Right lobe of liver (tissue), 6 donors: ENCODE results near the gene TGM2. TPM values are rescaled to one million over a fixed set of nuclear protein-coding genes. Genes with fewer than 3 reads are reported as not detected.

ENCODE experiments used
- ATAC-seq, 4 donors: fragments of 200-7000 bp; cut with Tn5 transposase; one replicate each; pipeline ENCODE4 v1.9.1; 2020; ENCODE audit warnings: mild to moderate bottlenecking in 4 of 4, moderate library complexity in 4 of 4
- DNase-seq, 3 donors: peaks; one replicate each; pipeline ENCODE4 v3.0.0-alpha.2; 2020
- H3K27ac ChIP-seq, 3 donors: fragments of 200-600 bp; one replicate each; pipeline ENCODE4 v1.8.0; 2022
- H3K27me3 ChIP-seq, 2 donors: fragments of 200-600 bp; one replicate each; pipeline ENCODE4 v1.8.0; 2022
- H3K36me3 ChIP-seq, 4 donors: fragments of 200-600 bp; sonication (generic) in 1 of 4; one replicate each; pipeline versions ENCODE4 v1.5.1 to v1.8.0; 2017 to 2022; ENCODE audit warnings: control low read depth in 1 of 4
- H3K4me1 ChIP-seq, 4 donors: fragments of 200-600 bp; sonication (generic) in 1 of 4; one replicate each; pipeline versions ENCODE4 v1.5.1 to v1.8.0; 2017 to 2022; ENCODE audit warnings: control low read depth in 1 of 4
- H3K4me3 ChIP-seq, 3 donors: fragments of 200-600 bp; one replicate each; pipeline ENCODE4 v1.8.0; 2022
- H3K9me3 ChIP-seq, 4 donors: fragments of 200-600 bp; sonication (generic) in 1 of 4; one replicate each; pipeline versions ENCODE4 v1.5.1 to v1.8.0; 2017 to 2022; ENCODE audit warnings: control low read depth in 1 of 4
- POLR2A ChIP-seq: fragments of 450-650 bp; IDR thresholded peaks from one replicate; pipeline ENCODE4 v1.6.1; 2017; ENCODE audit warnings: antibody characterized with exemption, mild to moderate bottlenecking
- WGBS: methylation state at CpG from one replicate; pipeline ENCODE4 v1.1.6; 2018; ENCODE audit warnings: low coverage, low lambda C conversion rate; ENCODE audit not compliant: insufficient coverage; ENCODE audit errors: missing lambda C conversion rate; 5-methylcytosine and 5-hydroxymethylcytosine counted together
- intact Hi-C, 2 donors: fragments of 100-400 bp; cut with DNase I; formaldehyde crosslinking; loops; one replicate each; pipeline versions ENCODE4 v1.11.2 to v1.14.1; 2022
- total RNA-seq, 6 experiments: library from RNA; depleted of rRNA in 2 of 6; stranded (reverse); fragments of >200 nt in 2 of 6; fragmentation: NEBNext Ultra II Directional in 3 of 6; extraction: Animal tissue kit (Norgen Biotek cat#: 25700) in 3 of 6; gene quantifications; one replicate each; pipeline versions ENCODE4 v1.1.0 to v1.2.4, GENCODE V29; 2016 to 2023
- TF ChIP-seq, protein P1 (sequence below), 4 donors: fragments of 200-600 bp in 3 of 4; fragments of 450-650 bp in 1 of 4; IDR thresholded peaks; one replicate each; pipeline versions ENCODE4 v1.5.1 to v1.8.0; 2016 to 2022; ENCODE audit warnings: antibody characterized with exemption in 4 of 4, mild to moderate bottlenecking in 2 of 4
- donor health status: DM: no; HTN: yes; CAD: no.
- donor health status: DM: no; HTN: no; CAD: no.
- donor health status: DM: no; HTN: no; CAD: no.
- donor health status: DM: no; HTN: yes; CAD: no.
- donor health status: DM: no; HTN: yes; CAD: no.

TGM2 gene
- total RNA-seq, 6 experiments from 2014 or later, result 135 to 940 (median 474) TPM

DNA sequence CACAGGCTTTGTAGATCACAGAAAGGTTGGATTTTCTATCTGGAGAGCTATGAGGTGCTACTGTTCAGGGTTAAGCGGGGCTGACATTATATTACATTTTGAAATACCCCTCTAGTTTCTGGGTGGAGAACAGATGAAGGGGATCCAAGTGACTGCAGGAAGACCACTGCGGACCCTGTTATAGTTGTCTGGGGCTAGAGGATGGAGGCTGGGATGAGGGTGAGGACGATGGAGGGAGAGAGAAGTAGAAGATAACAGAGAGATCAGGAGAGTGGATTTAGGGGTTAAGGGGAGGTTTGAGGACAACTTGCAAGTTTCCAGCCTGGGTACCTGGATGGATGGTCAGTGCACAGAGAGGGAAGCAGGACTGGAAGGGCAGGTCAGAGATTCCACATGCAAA is 43.5 kb upstream of the TGM2 start:
- H3K4me1 ChIP-seq, result no peaks in the 10 kb centered on the region
- TF ChIP-seq POLR2A, result no peak
- TF ChIP-seq, protein P1, sequence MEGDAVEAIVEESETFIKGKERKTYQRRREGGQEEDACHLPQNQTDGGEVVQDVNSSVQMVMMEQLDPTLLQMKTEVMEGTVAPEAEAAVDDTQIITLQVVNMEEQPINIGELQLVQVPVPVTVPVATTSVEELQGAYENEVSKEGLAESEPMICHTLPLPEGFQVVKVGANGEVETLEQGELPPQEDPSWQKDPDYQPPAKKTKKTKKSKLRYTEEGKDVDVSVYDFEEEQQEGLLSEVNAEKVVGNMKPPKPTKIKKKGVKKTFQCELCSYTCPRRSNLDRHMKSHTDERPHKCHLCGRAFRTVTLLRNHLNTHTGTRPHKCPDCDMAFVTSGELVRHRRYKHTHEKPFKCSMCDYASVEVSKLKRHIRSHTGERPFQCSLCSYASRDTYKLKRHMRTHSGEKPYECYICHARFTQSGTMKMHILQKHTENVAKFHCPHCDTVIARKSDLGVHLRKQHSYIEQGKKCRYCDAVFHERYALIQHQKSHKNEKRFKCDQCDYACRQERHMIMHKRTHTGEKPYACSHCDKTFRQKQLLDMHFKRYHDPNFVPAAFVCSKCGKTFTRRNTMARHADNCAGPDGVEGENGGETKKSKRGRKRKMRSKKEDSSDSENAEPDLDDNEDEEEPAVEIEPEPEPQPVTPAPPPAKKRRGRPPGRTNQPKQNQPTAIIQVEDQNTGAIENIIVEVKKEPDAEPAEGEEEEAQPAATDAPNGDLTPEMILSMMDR (IDR thresholded peaks at IDR 0.05), result no peak
- H3K4me3 ChIP-seq, result no peak overlapping the region
- no peaks in the 10 kb centered on the region for H3K27me3 ChIP-seq
- 71% methylated on average over 3 of the region's 3 CpGs for WGBS
- DNase-seq (no peak), ATAC-seq (no peak)
- H3K27ac ChIP-seq, result no peak overlapping the region
- no peaks in the 10 kb centered on the region for H3K9me3 ChIP-seq
- intact Hi-C loops, result no loop called here
- no peaks in the 10 kb centered on the region for H3K36me3 ChIP-seq

DNA sequence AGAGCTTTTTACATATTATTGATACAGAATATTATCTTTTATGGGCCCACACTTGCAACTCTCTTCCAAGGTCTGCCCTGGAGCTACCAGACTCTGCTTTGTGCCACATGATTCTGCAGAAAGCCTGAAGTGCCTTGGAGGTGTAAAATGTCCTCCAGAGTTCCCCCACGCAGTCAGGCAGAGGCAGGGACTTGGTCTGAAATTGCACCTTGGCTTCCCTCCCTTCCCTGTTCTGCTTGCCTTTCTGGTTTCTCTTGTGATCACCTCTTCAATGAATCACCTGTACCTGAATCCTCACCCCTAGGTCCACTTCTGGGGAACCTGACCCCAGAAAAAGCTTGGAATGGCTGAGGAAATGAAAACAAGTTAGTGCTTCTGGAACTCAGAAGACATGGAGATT is 43.0 kb upstream of the TGM2 start:
- WGBS, result 89% methylated on average over 1 of the region's 1 CpG
- TF ChIP-seq, protein P1 (IDR thresholded peaks at IDR 0.05), result no peak
- no peak for TF ChIP-seq POLR2A
- Histone ChIP-seq H3K9me3 (no peaks in the 10 kb centered on the region), H3K4me3 (no peak overlapping the region), H3K27me3 (no peaks in the 10 kb centered on the region), H3K36me3 (no peaks in the 10 kb centered on the region), H3K4me1 (no peaks in the 10 kb centered on the region), H3K27ac (no peak overlapping the region)
- intact Hi-C loops, result no loop called here
- DNase-seq (peak in 1 of 3 donors; percentile 23), ATAC-seq (no peak)

DNA sequence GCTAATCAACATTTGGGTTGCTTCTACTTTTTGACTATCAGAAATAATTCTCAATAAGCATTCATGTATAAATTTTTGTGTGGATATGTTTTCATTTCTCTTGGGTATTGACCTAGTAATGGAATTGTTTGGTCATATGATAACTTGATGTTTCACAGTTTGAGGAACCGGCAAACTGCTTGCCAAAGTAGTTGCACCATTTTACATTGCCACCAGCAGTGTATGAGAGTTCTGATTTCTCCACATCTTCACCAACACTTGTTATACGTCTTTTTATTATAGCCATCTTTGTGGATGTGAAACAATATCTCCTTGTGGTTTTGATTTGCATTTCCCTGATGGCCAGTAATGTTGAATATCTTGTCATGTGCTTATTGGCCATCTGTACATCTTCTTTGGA is 42.6 kb upstream of the TGM2 start:
- Histone ChIP-seq H3K36me3 (no peaks in the 10 kb centered on the region), H3K4me3 (no peak overlapping the region), H3K4me1 (no peaks in the 10 kb centered on the region), H3K27ac (no peak overlapping the region), H3K27me3 (no peaks in the 10 kb centered on the region), H3K9me3 (no peaks in the 10 kb centered on the region)
- DNase-seq (no peak), ATAC-seq (no peak)
- TF ChIP-seq, protein P1 (IDR thresholded peaks at IDR 0.05), result no peak
- WGBS, result 79% methylated on average over 2 of the region's 2 CpGs
- intact Hi-C loops, result no loop called here

DNA sequence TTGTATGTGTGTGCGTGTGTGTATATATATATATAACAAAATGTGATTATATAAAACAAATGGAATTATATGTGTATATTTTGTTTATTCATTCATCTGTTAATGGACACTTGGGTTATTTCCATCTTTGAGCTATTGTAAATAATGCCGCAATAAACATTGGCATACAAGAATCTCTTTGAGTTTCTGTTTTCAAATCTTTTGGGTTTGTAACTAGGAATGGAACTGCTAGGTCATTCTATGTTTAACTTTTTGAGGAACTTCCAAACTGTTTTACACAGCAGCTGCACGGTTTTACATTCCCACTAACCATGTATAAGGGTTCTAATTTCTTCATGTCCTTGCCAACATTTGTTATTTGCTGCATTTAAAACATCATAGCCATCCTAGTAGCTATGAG is 39.9 kb upstream of the TGM2 start:
- intact Hi-C loops, result no loop called here
- no peaks in the 10 kb centered on the region for H3K27me3 ChIP-seq
- H3K4me3 ChIP-seq, result no peak overlapping the region
- DNase-seq, result no peak
- WGBS, result 49% methylated on average over 3 of the region's 3 CpGs
- H3K27ac ChIP-seq, result no peak overlapping the region
- no peaks in the 10 kb centered on the region for H3K36me3 ChIP-seq
- no peak for ATAC-seq
- H3K9me3 ChIP-seq, result no peaks in the 10 kb centered on the region
- H3K4me1 ChIP-seq, result no peaks in the 10 kb centered on the region
- TF ChIP-seq POLR2A, result no peak
- TF ChIP-seq, protein P1 (IDR thresholded peaks at IDR 0.05), result no peak

GRCh38 chr20:38203981-38204357 is 38.9 kb upstream of the TGM2 start:
- no peak for TF ChIP-seq POLR2A
- TF ChIP-seq, protein P1 (IDR thresholded peaks at IDR 0.05), result no peak
- 71% methylated on average over 2 of the region's 2 CpGs for WGBS
- intact Hi-C loops, result no loop called here
- H3K4me3 ChIP-seq, result no peak overlapping the region
- no peaks in the 10 kb centered on the region for H3K4me1 ChIP-seq
- ATAC-seq (no peak), DNase-seq (no peak)
- H3K27ac ChIP-seq, result no peak overlapping the region
- H3K27me3 ChIP-seq, result no peaks in the 10 kb centered on the region
- H3K36me3 ChIP-seq, result no peaks in the 10 kb centered on the region
- H3K9me3 ChIP-seq, result no peaks in the 10 kb centered on the region
